MM.1S (cell line): ENCODE measurements around the gene NUDT8.
A peak's percentile ranks its signal among the peaks of the same experiment; 100 is the strongest.

Experiments
- DNase-seq: peaks from one replicate; pipeline ENCODE4 v3.0.0-alpha.2; 2015
- H2AFZ ChIP-seq: fragments of 300-600 bp; sonication (generic); 2 replicates; pipeline ENCODE4 v1.6.0; 2016; ENCODE audit warnings: antibody characterized with exemption, low read length
- H3F3A ChIP-seq: fragments of 300-600 bp; sonication (generic); 2 replicates; pipeline ENCODE4 v1.6.1; 2016; ENCODE audit warnings: mild to moderate bottlenecking, antibody characterized with exemption, low read length, moderate library complexity, mixed read lengths; ENCODE audit not compliant: insufficient read depth
- H3K27ac ChIP-seq: fragments of 300-600 bp; sonication (generic); 2 replicates; pipeline ENCODE4 v1.5.1; 2016; ENCODE audit warnings: mild to moderate bottlenecking, low read length
- H3K27me3 ChIP-seq: fragments of 300-600 bp; sonication (generic); replicated peaks from 2 replicates; pipeline ENCODE4 v1.6.0; 2016; ENCODE audit warnings: low read length; ENCODE audit not compliant: insufficient read depth
- H3K36me3 ChIP-seq: fragments of 300-600 bp; sonication (generic); replicated peaks from 2 replicates; pipeline ENCODE4 v1.6.1; 2016; ENCODE audit warnings: mild to moderate bottlenecking, low read length, mixed read lengths; ENCODE audit not compliant: insufficient read depth
- H3K4me1 ChIP-seq: fragments of 300-600 bp; sonication (generic); 2 replicates; pipeline ENCODE4 v1.6.1; 2016; ENCODE audit warnings: low read length, mixed read lengths
- H3K4me2 ChIP-seq: fragments of 300-600 bp; sonication (generic); 2 replicates; pipeline ENCODE4 v1.6.0; 2016; ENCODE audit warnings: low read depth, low read length
- H3K4me3 ChIP-seq: fragments of 300-600 bp; sonication (generic); 2 replicates; pipeline ENCODE4 v1.5.1; 2016; ENCODE audit warnings: low read length, mixed read lengths
- H3K79me2 ChIP-seq: fragments of 300-600 bp; sonication (generic); 2 replicates; pipeline ENCODE4 v1.6.1; 2016; ENCODE audit warnings: mixed run types, low read length, mixed read lengths
- H3K9ac ChIP-seq: fragments of 300-600 bp; sonication (generic); 2 replicates; pipeline ENCODE4 v1.6.1; 2016; ENCODE audit warnings: low read length, mixed read lengths
- H3K9me2 ChIP-seq: fragments of 300-600 bp; sonication (generic); replicated peaks from 2 replicates; pipeline ENCODE4 v1.6.1; 2016; ENCODE audit warnings: mild to moderate bottlenecking, low read length, mixed read lengths; ENCODE audit not compliant: insufficient read depth
- H3K9me3 ChIP-seq: fragments of 300-600 bp; sonication (generic); replicated peaks from 2 replicates; pipeline ENCODE4 v1.6.1; 2016; ENCODE audit warnings: mild to moderate bottlenecking, low read length, mixed read lengths; ENCODE audit not compliant: insufficient read depth
- H4K20me1 ChIP-seq: fragments of 300-600 bp; sonication (generic); 2 replicates; pipeline ENCODE4 v1.6.1; 2016; ENCODE audit warnings: mild to moderate bottlenecking, low read length, moderate library complexity, mixed read lengths; ENCODE audit not compliant: insufficient read depth
- EZH2 ChIP-seq: fragments of 300-600 bp; sonication (generic); optimal IDR thresholded peaks from 2 replicates; pipeline ENCODE3; 2017; ENCODE audit warnings: low read depth, mild to moderate bottlenecking, antibody characterized with exemption, low read length, mixed read lengths
- EZH2phosphoT487 ChIP-seq: fragments of 300-600 bp; sonication (generic); IDR thresholded peaks from 2 replicates; pipeline ENCODE4 v1.6.1; 2018; ENCODE audit warnings: antibody characterized with exemption, low read length
- TF ChIP-seq, protein P1 (sequence below): fragments of 300-600 bp; sonication (generic); IDR thresholded peaks from 2 replicates; pipeline ENCODE4 v1.5.1; 2016; ENCODE audit warnings: antibody characterized with exemption, low read length, mixed read lengths

The NUDT8 gene

DNA sequence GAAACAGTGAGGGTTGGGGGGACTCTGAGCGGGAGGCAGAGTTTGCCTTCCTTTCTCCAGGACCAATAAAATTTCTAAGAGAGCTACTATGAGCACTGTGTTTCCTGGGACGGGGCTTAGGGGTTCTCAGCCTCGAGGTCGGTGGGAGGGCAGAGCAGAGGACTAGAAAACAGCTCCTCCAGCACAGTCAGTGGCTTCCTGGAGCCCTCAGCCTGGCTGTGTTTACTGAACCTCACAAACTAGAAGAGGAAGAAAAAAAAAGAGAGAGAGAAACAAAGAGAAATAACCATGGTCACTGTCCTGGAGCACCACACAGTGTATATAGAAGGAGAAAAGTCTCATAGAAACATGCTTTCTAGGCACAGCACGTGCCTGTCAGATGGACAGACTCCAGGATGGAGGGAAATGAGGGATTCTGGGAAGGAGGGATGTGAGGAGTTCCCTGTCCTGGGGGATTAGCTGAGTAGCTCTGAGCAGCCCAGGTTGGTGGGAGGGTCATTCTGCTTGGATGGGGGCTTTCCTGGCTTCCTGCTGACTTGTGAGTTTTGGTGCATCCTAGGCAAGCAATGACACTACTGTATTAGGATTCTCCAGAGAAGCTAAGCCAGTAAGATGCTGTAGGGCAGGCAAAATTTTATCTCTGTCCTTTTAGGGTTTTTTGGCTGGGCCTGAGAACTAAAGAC, 43.0 kb downstream of the NUDT8 start:
- Histone ChIP-seq H3K4me3 (no peak overlapping the region), H3K9ac (no peak overlapping the region), H3K36me3 (peaks cover 8% of the 10 kb centered on the region; the same call in 1 of the 2 replicates), H3K79me2 (peaks cover 24% of the 10 kb centered on the region), H4K20me1 (peaks cover 3% of the 10 kb centered on the region; the same call in 1 of the 2 replicates), H3K9me2 (no peaks in the 10 kb centered on the region), H3K27ac (peak overlapping the region; percentile 68; the same call in 1 of the 2 replicates), H3F3A (peaks cover 44% of the 10 kb centered on the region), H3K27me3 (no peaks in the 10 kb centered on the region), H3K4me2 (peak overlapping the region; percentile 49; the same call in 1 of the 2 replicates), H2AFZ (no peak overlapping the region), H3K9me3 (no peaks in the 10 kb centered on the region), H3K4me1 (peaks cover 43% of the 10 kb centered on the region)
- DNase-seq = no peak
- no peak for TF ChIP-seq EZH2phosphoT487
- no peak for TF ChIP-seq EZH2
- TF ChIP-seq, protein P1, sequence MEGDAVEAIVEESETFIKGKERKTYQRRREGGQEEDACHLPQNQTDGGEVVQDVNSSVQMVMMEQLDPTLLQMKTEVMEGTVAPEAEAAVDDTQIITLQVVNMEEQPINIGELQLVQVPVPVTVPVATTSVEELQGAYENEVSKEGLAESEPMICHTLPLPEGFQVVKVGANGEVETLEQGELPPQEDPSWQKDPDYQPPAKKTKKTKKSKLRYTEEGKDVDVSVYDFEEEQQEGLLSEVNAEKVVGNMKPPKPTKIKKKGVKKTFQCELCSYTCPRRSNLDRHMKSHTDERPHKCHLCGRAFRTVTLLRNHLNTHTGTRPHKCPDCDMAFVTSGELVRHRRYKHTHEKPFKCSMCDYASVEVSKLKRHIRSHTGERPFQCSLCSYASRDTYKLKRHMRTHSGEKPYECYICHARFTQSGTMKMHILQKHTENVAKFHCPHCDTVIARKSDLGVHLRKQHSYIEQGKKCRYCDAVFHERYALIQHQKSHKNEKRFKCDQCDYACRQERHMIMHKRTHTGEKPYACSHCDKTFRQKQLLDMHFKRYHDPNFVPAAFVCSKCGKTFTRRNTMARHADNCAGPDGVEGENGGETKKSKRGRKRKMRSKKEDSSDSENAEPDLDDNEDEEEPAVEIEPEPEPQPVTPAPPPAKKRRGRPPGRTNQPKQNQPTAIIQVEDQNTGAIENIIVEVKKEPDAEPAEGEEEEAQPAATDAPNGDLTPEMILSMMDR = no peak

DNA sequence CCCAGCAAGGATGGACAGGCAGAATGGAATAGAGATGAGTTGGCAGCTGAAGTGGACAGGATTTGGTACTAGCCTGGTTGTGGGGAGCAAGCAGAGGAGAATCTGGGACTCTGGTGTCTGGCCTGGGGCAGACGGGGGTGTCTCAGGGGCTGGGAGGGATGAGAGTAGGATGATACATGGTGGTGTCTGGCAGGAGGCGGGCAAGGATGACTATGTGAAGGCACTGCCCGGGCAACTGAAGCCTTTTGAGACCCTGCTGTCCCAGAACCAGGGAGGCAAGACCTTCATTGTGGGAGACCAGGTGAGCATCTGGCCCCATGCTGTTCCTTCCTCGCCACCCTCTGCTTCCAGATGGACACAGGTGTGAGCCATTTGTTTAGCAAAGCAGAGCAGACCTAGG, 43.8 kb downstream of the NUDT8 start:
- peaks cover 43% of the 10 kb centered on the region for H3K4me1 ChIP-seq
- no peak for TF ChIP-seq EZH2
- TF ChIP-seq, protein P1 = no peak
- no peak for TF ChIP-seq EZH2phosphoT487
- H3K9me3 ChIP-seq = no peaks in the 10 kb centered on the region
- no peaks in the 10 kb centered on the region for H3K9me2 ChIP-seq
- peak overlapping the region; percentile 68; the same call in 1 of the 2 replicates for H3K27ac ChIP-seq
- no peak for DNase-seq
- H3K36me3 ChIP-seq = peaks cover 8% of the 10 kb centered on the region; the same call in 1 of the 2 replicates
- H3K9ac ChIP-seq = no peak overlapping the region
- H2AFZ ChIP-seq = no peak overlapping the region
- peaks cover 3% of the 10 kb centered on the region; the same call in 1 of the 2 replicates for H4K20me1 ChIP-seq
- H3K27me3 ChIP-seq = no peaks in the 10 kb centered on the region
- H3F3A ChIP-seq = peaks cover 44% of the 10 kb centered on the region
- H3K4me2 ChIP-seq = 0 out of 2 replicates have a peak overlapping the region, but pooled peaks have one; percentile 95
- no peak overlapping the region for H3K4me3 ChIP-seq
- H3K79me2 ChIP-seq = peaks cover 24% of the 10 kb centered on the region

DNA sequence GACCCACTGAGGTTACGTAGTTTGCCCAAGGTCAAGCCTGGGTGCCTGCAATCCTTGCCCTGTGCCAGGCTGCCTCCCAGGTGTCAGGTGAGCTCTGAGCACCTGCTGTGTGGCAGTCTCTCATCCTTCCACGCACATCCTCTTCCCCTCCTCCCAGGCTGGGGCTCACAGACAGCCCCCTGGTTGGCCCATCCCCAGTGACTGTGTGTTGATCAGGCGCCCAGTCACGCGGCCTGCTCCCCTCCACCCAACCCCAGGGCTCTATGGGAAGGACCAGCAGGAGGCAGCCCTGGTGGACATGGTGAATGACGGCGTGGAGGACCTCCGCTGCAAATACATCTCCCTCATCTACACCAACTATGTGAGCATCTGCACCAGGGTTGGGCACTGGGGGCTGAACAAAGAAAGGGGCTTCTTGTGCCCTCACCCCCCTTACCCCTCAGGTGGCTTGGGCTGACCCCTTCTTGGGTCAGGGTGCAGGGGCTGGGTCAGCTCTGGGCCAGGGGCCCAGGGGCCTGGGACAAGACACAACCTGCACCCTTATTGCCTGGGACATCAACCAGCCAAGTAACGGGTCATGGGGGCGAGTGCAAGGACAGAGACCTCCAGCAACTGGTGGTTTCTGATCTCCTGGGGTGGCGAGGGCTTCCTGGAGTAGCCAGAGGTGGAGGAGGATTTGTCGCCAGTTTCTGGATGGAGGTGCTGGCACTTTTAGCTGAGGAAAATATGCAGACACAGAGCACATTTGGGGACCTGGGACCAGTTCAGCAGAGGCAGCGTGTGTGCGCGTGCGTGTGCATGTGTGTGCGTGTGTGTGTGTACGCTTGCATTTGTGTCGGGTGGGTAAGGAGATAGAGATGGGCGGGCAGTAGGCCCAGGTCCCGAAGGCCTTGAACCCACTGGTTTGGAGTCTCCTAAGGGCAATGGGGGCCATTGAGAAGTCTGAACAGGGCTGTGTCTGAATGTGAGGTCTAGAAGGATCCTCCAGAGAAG, 44.6 kb downstream of the NUDT8 start:
- peak overlapping the region; percentile 73 for H3K4me3 ChIP-seq
- peaks cover 44% of the 10 kb centered on the region for H3F3A ChIP-seq
- peak overlapping the region; percentile 95 for H3K4me2 ChIP-seq
- no peak overlapping the region for H2AFZ ChIP-seq
- TF ChIP-seq EZH2phosphoT487 = no peak
- TF ChIP-seq, protein P1 = no peak
- no peak for TF ChIP-seq EZH2
- peaks cover 43% of the 10 kb centered on the region for H3K4me1 ChIP-seq
- H3K27me3 ChIP-seq = 0 out of 2 replicates have a peak, but pooled peaks cover 5% of the 10 kb centered on the region
- H3K36me3 ChIP-seq = peaks cover 8% of the 10 kb centered on the region; the same call in 1 of the 2 replicates
- DNase-seq = no peak
- H3K9ac ChIP-seq = peak overlapping the region; percentile 78; the same call in 1 of the 2 replicates
- peaks cover 3% of the 10 kb centered on the region; the same call in 1 of the 2 replicates for H4K20me1 ChIP-seq
- peak overlapping the region; percentile 68; the same call in 1 of the 2 replicates for H3K27ac ChIP-seq
- no peaks in the 10 kb centered on the region for H3K9me3 ChIP-seq
- H3K79me2 ChIP-seq = peaks cover 24% of the 10 kb centered on the region
- H3K9me2 ChIP-seq = no peaks in the 10 kb centered on the region
